HepG2 (cell line): ENCODE results near the gene RCAN2. TPM values are rescaled to one million over a fixed set of nuclear protein-coding genes. Genes with fewer than 3 reads are reported as not detected.

ENCODE experiments used
- ATAC-seq: fragments of 200-7000 bp; cut with Tn5 transposase; 3 replicates; pipeline ENCODE4 v1.9.1; 2020; ENCODE audit warnings: mild to moderate bottlenecking, moderate library complexity
- BruUV-seq: library from RNA; stranded (reverse); fragments of 400-500 nt; replicated peaks from 2 replicates; lab custom pipeline; 2021; lab: Mats Ljungman, UMichigan
- CTCF ChIA-PET: fragments of 300-600 bp; formaldehyde crosslinking; extraction: SDS; loops from one replicate; lab custom pipeline; 2021; ENCODE audit warnings: low total read pairs, inconsistent platforms, low intra/inter-chr PET ratio; lab: Yijun Ruan, JAX
- POLR2A ChIA-PET: fragments of 350-600 bp; sonication (Branson Sonifier 250); formaldehyde crosslinking; loops from one replicate; lab custom pipeline; 2020; ENCODE audit warnings: antibody characterized with exemption, inconsistent platforms; lab: Yijun Ruan, JAX
- DNase-seq: peaks from one replicate; pipeline ENCODE4 v3.0.0-alpha.2; 2015; ENCODE audit warnings: low spot score
- FAIRE-seq: peaks from 3 replicates; lab custom pipeline; 2011; peaks lifted over from hg19 to GRCh38; lab: Jason Lieb, UNC
- H2AFZ ChIP-seq: one replicate; pipeline ENCODE4 v1.6.1; 2011; ENCODE audit warnings: low read length, inconsistent platforms
- H3K27ac ChIP-seq: fragments of 300-600 bp; 3 replicates; pipeline ENCODE4 v1.8.0; 2011; ENCODE audit warnings: mixed run types, mild to moderate bottlenecking, mixed read lengths, low read length, inconsistent platforms; ENCODE audit not compliant: insufficient read depth; ENCODE audit errors: extremely low read length
- H3K27me3 ChIP-seq, 2 experiments: fragments of 200-600 bp in 1 of 2; 2 replicates in 1 of 2; 3 replicates in 1 of 2; pipeline versions ENCODE4 v1.6.0 to v1.8.0; 2011; ENCODE audit warnings: low read length in 2 of 2, mild to moderate bottlenecking in 2 of 2, moderate library complexity in 2 of 2, inconsistent platforms in 1 of 2; ENCODE audit not compliant: insufficient read depth in 2 of 2, control insufficient read depth in 1 of 2
- H3K36me3 ChIP-seq, 2 experiments: fragments of 200-600 bp in 1 of 2; replicated peaks in 1 of 2; 2 replicates in 1 of 2; 3 replicates in 1 of 2; pipeline versions ENCODE4 v1.5.1 to v1.8.0; 2011; ENCODE audit warnings: low read length in 2 of 2, inconsistent platforms in 1 of 2; ENCODE audit not compliant: insufficient read depth in 2 of 2, control insufficient read depth in 1 of 2
- H3K4me1 ChIP-seq: 2 replicates; pipeline ENCODE4 v1.5.1; 2012; ENCODE audit warnings: low read length, inconsistent platforms; ENCODE audit not compliant: insufficient read depth
- H3K4me2 ChIP-seq: 2 replicates; pipeline ENCODE4 v1.6.0; 2011; ENCODE audit warnings: low read depth, low read length, inconsistent platforms
- H3K4me3 ChIP-seq, 3 experiments: fragments of 200-600 bp in 1 of 3; sonication (generic), shearing (Covaris generic) in 1 of 3; replicated peaks in 1 of 3; 2 replicates each; pipeline ENCODE4 v1.5.1; 2011 to 2016; ENCODE audit warnings: low read length in 3 of 3, inconsistent platforms in 2 of 3, low read depth in 2 of 3, mild to moderate bottlenecking in 2 of 3, control low read depth in 1 of 3, mixed read lengths in 1 of 3; ENCODE audit not compliant: insufficient read depth in 1 of 3
- H3K79me2 ChIP-seq: one replicate; pipeline ENCODE4 v1.6.1; 2011; ENCODE audit warnings: low read length, inconsistent platforms; ENCODE audit not compliant: insufficient read depth
- H3K9ac ChIP-seq: 2 replicates; pipeline ENCODE4 v1.6.0; 2011; ENCODE audit warnings: mild to moderate bottlenecking, low read depth, low read length, inconsistent platforms; ENCODE audit not compliant: insufficient read depth
- H3K9me3 ChIP-seq: 2 replicates; pipeline ENCODE4 v1.5.1; 2012; ENCODE audit warnings: mild to moderate bottlenecking, low read length
- H4K20me1 ChIP-seq: 2 replicates; pipeline ENCODE4 v1.6.0; 2011; ENCODE audit warnings: inconsistent platforms, mild to moderate bottlenecking, low read length, moderate library complexity; ENCODE audit not compliant: insufficient read depth
- ARNTL ChIP-seq: sonication (generic); formaldehyde crosslinking; IDR thresholded peaks from 2 replicates; pipeline ENCODE4 v1.4.0; 2020; ENCODE audit warnings: mild to moderate bottlenecking, missing genetic modification reagents
- MAFG ChIP-seq: sonication (generic); formaldehyde crosslinking; IDR thresholded peaks from 2 replicates; pipeline ENCODE4 v1.5.1; 2020; ENCODE audit warnings: mild to moderate bottlenecking, missing genetic modification reagents
- SNAPC2 ChIP-seq: sonication (generic); formaldehyde crosslinking; IDR thresholded peaks from 2 replicates; pipeline ENCODE4 v1.8.1; 2022; ENCODE audit warnings: mild to moderate bottlenecking, missing genetic modification reagents
- SNRNP70 ChIP-seq: fragments of 200-400 bp; formaldehyde crosslinking; IDR thresholded peaks from 2 replicates; pipeline ENCODE4 v1.6.1; 2017; ENCODE audit warnings: mild to moderate bottlenecking, low read depth, low read length, moderate library complexity
- SYNCRIP ChIP-seq: fragments of 200-400 bp; formaldehyde crosslinking; IDR thresholded peaks from 2 replicates; pipeline ENCODE4 v1.6.1; 2018; ENCODE audit warnings: mild to moderate bottlenecking, low read depth, low read length; ENCODE audit not compliant: insufficient read depth
- ZBTB44 ChIP-seq: sonication (generic); formaldehyde crosslinking; IDR thresholded peaks from 2 replicates; pipeline ENCODE4 v1.4.0; 2020; ENCODE audit warnings: missing genetic modification reagents
- ZNF280B ChIP-seq: sonication (generic); formaldehyde crosslinking; IDR thresholded peaks from 2 replicates; pipeline ENCODE4 v1.5.0; 2020; ENCODE audit warnings: missing genetic modification reagents, mild to moderate bottlenecking, borderline replicate concordance
- ZNF567 ChIP-seq: sonication (generic); formaldehyde crosslinking; IDR thresholded peaks from 2 replicates; pipeline ENCODE4 v1.8.1; 2023; ENCODE audit warnings: mild to moderate bottlenecking, missing genetic modification reagents, borderline replicate concordance
- ZNF614 ChIP-seq: IDR thresholded peaks from 2 replicates; pipeline ENCODE4 v1.6.1; 2018; ENCODE audit warnings: missing biosample characterization, missing genetic modification reagents, inconsistent platforms, borderline replicate concordance
- ZNF749 ChIP-seq: sonication (generic); formaldehyde crosslinking; IDR thresholded peaks from 2 replicates; pipeline ENCODE4 v1.8.0; 2022; ENCODE audit warnings: mild to moderate bottlenecking, missing genetic modification reagents, moderate library complexity, borderline replicate concordance
- ZNF83 ChIP-seq: sonication (generic); formaldehyde crosslinking; IDR thresholded peaks from 2 replicates; pipeline ENCODE4 v1.4.0; 2020; ENCODE audit warnings: missing genetic modification reagents, mild to moderate bottlenecking, borderline replicate concordance
- ZSCAN20 ChIP-seq: sonication (generic); formaldehyde crosslinking; IDR thresholded peaks from 2 replicates; pipeline ENCODE4 v1.4.0; 2020; ENCODE audit warnings: missing genetic modification reagents, mild to moderate bottlenecking, borderline replicate concordance
- WGBS: methylation state at CpG from one replicate; pipeline ENCODE4 v1.1.6; 2017; ENCODE audit warnings: low lambda C conversion rate; 5-methylcytosine and 5-hydroxymethylcytosine counted together
- in situ Hi-C: cut with HindIII; loops from 2 replicates; pipeline ENCODE4 v1.10.0; 2017; ENCODE audit warnings: low pct_unique_long_range_greater_than_20kb; ENCODE audit not compliant: extremely low pct_ligation_motif_present
- intact Hi-C: fragments of 100-400 bp; cut with micrococcal nuclease; formaldehyde crosslinking; loops from one replicate; pipeline ENCODE4 v1.10.0; 2022; ENCODE audit not compliant: unreplicated experiment
- polyA plus RNA-seq, 8 experiments: library from polyadenylated mRNA; depleted of rRNA in 3 of 8; stranded (reverse) in 7 of 8; unstranded in 1 of 8; fragments of >200 nt; fragmentation: Illumina TruSeq in 4 of 8; extraction: Trizol in 4 of 8; gene quantifications; 2 replicates each; pipeline versions ENCODE4 v1.2.1 to v1.2.3, GENCODE V29; 2011 to 2016; ENCODE audit warnings: low read depth in 4 of 8, missing spikeins in 1 of 8, mixed read lengths in 1 of 8; ENCODE audit not compliant: insufficient read depth in 1 of 8
- total RNA-seq, 5 experiments: library from RNA; depleted of rRNA; stranded (reverse); fragments of >200 nt; fragmentation: Illumina TruSeq; extraction: Trizol; gene quantifications; 2 replicates each; pipeline ENCODE4 v1.2.3, GENCODE V29; 2016; ENCODE audit warnings: low read depth in 1 of 5
- TF ChIP-seq, protein P1 (sequence below): sonication (generic); formaldehyde crosslinking; IDR thresholded peaks from 2 replicates; pipeline ENCODE4 v1.4.0; 2020; ENCODE audit warnings: missing genetic modification reagents, low read depth, mild to moderate bottlenecking, borderline replicate concordance
- TF ChIP-seq, protein P2 (sequence below): sonication (generic); formaldehyde crosslinking; IDR thresholded peaks from 2 replicates; pipeline ENCODE4 v1.8.0; 2023; ENCODE audit warnings: mild to moderate bottlenecking, missing genetic modification reagents

Gene RCAN2
- total and polyA plus RNA-seq, 2 of the 13 experiments (the other 11 are each of a cell fraction or from before 2014, with no cell fraction given) = not detected

GRCh38 chr6:46352541-46353268, 138.5 kb downstream of the RCAN2 start:
- no peak overlapping the region for H2AFZ ChIP-seq

DNA sequence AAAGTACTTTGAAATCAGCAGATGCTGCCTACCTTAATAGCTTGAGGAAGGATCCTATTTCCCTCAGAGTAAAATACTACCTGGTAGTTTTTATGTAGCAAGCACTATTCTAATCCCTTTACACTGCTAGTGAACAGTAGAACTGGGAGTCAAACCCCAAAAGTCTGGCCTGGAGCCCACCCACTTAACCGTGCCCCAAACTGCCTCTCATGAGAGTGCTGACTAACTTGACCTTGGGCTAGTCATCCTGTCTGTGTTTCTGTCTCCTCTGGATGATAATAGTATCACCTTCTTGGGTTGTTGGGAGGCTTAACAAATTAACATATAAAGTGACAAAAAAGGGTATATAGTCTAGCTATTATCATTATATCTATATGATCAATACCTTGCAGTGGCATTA, 140.5 kb downstream of the RCAN2 start:
- Histone ChIP-seq H3K27me3 (no peaks in the 10 kb centered on the region), H3K4me2 (no peak overlapping the region), H3K79me2 (no peaks in the 10 kb centered on the region), H3K27ac (no peak overlapping the region), H3K36me3 (no peaks in the 10 kb centered on the region), H3K9me3 (no peaks in the 10 kb centered on the region), H2AFZ (no peak overlapping the region), H3K9ac (no peak overlapping the region), H3K4me1 (peaks cover 17% of the 10 kb centered on the region; the same call in 1 of the 2 replicates), H3K4me3 (no peak overlapping the region), H4K20me1 (no peaks in the 10 kb centered on the region)
- in situ Hi-C loops = no loop called here
- POLR2A ChIA-PET = no interaction called here
- WGBS = 0% methylated on average over 1 of the region's 1 CpG
- CTCF ChIA-PET = no interaction called here
- no peak for ATAC-seq
- BruUV-seq = no TSS peak
- intact Hi-C loops = no loop called here
- DNase-seq = no peak
- no peak for FAIRE-seq
- TF ChIP-seq, protein P1, sequence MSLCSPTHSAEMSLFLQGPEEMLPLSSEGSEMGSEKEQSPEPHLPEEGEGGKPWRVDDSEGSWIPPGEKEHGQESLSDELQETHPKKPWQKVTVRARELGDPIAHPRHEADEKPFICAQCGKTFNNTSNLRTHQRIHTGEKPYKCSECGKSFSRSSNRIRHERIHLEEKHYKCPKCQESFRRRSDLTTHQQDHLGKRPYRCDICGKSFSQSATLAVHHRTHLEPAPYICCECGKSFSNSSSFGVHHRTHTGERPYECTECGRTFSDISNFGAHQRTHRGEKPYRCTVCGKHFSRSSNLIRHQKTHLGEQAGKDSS (CRISPR knock-in tag) = no peak
- TF ChIP-seq ZNF749 (CRISPR knock-in tag) (no peak), ZBTB44 (no peak), ZNF567 (CRISPR knock-in tag) (no peak), MAFG (CRISPR knock-in tag) (no peak), ZSCAN20 (CRISPR knock-in tag) (no peak), ARNTL (CRISPR knock-in tag) (no peak), ZNF280B (CRISPR knock-in tag) (no peak)
- TF ChIP-seq, protein P2, sequence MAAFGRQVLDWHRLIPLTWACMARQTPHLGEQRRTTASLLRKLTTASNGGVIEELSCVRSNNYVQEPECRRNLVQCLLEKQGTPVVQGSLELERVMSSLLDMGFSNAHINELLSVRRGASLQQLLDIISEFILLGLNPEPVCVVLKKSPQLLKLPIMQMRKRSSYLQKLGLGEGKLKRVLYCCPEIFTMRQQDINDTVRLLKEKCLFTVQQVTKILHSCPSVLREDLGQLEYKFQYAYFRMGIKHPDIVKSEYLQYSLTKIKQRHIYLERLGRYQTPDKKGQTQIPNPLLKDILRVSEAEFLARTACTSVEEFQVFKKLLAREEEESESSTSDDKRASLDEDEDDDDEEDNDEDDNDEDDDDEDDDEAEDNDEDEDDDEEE = no peak

More at GRCh38 chr6:46352541-46353268, 138.5 kb downstream of the RCAN2 start:
- Histone ChIP-seq H3K27me3 (no peaks in the 10 kb centered on the region), H3K9ac (no peak overlapping the region), H3K9me3 (no peaks in the 10 kb centered on the region), H3K36me3 (no peaks in the 10 kb centered on the region), H3K4me3 (no peak overlapping the region), H3K4me1 (peaks cover 15% of the 10 kb centered on the region; the same call in 1 of the 2 replicates), H3K79me2 (no peaks in the 10 kb centered on the region), H4K20me1 (no peaks in the 10 kb centered on the region), H3K27ac (no peak overlapping the region), H3K4me2 (no peak overlapping the region)
- no peak for DNase-seq
- intact Hi-C loops (no loop called here), in situ Hi-C loops (no loop called here)
- BruUV-seq = no TSS peak
- no peak for ATAC-seq
- POLR2A ChIA-PET = no interaction called here
- 30% methylated on average over 2 of the region's 2 CpGs for WGBS
- no peak for FAIRE-seq
- no peak for TF ChIP-seq SNRNP70
- no peak for TF ChIP-seq ZNF83
- no peak for TF ChIP-seq SYNCRIP
- TF ChIP-seq ZNF614 (CRISPR knock-in tag) = no peak
- TF ChIP-seq SNAPC2 (CRISPR knock-in tag) = no peak
- CTCF ChIA-PET = no interaction called here
